ENCODE data around the gene ATP8B4.

DNA sequence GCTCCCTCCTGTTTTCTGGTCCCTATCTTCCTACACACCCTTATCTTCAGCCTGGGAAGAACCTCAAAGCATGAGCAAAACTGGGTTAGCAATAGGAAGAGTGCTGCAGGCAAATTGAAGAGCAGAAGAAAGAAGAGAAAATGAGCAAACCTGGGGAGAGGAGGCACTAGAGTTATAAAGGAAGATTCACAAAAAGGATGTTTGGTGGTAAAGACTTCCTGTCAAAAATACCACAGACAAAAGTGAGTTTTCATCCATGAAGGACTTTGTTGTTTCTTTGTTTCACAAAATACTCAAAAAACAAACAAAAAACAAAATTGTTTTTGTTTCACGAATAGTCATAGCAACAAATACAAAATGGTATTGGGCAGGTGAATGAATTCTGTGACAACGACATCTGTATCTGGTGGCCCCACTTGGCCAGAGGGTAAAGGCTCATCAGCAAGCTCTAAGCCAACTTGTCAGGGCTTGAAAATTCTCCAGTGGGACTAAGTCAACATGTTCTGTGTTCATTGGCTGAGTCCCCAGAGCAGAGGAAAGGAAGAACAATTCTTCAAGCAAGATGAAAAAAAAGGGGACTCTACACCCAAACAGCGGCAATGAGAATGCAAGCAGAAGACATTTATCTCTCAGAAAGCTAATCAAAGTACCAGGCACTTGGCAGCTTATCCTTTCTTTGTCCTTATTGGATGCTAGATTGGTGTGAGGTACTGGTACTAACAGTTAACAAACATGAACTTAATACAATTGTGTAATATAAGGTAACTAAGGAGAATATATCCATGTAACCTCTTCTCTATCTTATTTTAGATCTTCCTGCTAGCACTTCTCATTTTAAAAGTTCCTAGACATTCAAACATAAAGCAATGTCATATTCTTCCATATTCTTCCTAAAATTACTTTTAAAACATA is 9.7 kb downstream of the ATP8B4 start:
- TF ChIP-seq, protein P1, sequence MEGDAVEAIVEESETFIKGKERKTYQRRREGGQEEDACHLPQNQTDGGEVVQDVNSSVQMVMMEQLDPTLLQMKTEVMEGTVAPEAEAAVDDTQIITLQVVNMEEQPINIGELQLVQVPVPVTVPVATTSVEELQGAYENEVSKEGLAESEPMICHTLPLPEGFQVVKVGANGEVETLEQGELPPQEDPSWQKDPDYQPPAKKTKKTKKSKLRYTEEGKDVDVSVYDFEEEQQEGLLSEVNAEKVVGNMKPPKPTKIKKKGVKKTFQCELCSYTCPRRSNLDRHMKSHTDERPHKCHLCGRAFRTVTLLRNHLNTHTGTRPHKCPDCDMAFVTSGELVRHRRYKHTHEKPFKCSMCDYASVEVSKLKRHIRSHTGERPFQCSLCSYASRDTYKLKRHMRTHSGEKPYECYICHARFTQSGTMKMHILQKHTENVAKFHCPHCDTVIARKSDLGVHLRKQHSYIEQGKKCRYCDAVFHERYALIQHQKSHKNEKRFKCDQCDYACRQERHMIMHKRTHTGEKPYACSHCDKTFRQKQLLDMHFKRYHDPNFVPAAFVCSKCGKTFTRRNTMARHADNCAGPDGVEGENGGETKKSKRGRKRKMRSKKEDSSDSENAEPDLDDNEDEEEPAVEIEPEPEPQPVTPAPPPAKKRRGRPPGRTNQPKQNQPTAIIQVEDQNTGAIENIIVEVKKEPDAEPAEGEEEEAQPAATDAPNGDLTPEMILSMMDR (conservative IDR thresholded peaks at IDR 0.05), result no peak
- no peak for TF ChIP-seq EZH2 (IDR thresholded peaks at IDR 0.05; ENCODE audit: low read depth)
